Mesenchymal stem cell (in vitro differentiated cells and primary cell): ENCODE data around the gene GRB7.

Experiments used
- DNase-seq: peaks from one replicate; pipeline ENCODE4 v3.0.0-alpha.2; 2013
- H2AFZ ChIP-seq: one replicate; pipeline ENCODE4 v1.6.1; 2013; ENCODE audit warnings: low read depth, mild to moderate bottlenecking, control low read depth, inconsistent platforms, low read length, moderate library complexity
- H2AK5ac ChIP-seq: 2 replicates; pipeline ENCODE4 v1.6.1; 2013; ENCODE audit warnings: low read length, moderate library complexity, mild to moderate bottlenecking, inconsistent platforms; ENCODE audit not compliant: severe bottlenecking
- H2BK120ac ChIP-seq: one replicate; pipeline ENCODE4 v1.6.1; 2013; ENCODE audit warnings: low read depth, mild to moderate bottlenecking, inconsistent platforms, low read length, moderate library complexity
- H2BK12ac ChIP-seq, 2 experiments: one replicate each; pipeline ENCODE4 v1.6.1; 2013; ENCODE audit warnings: inconsistent platforms in 2 of 2, low read length in 2 of 2, mild to moderate bottlenecking in 2 of 2, moderate library complexity in 2 of 2, control low read depth in 1 of 2
- H2BK15ac ChIP-seq: one replicate; pipeline ENCODE4 v1.6.1; 2013; ENCODE audit warnings: mild to moderate bottlenecking, low read depth, inconsistent platforms; ENCODE audit not compliant: poor library complexity, severe bottlenecking
- H2BK5ac ChIP-seq: 2 replicates; pipeline ENCODE4 v1.6.1; 2013; ENCODE audit warnings: low read depth, mild to moderate bottlenecking, low read length, control low read depth, inconsistent platforms; ENCODE audit not compliant: poor library complexity, severe bottlenecking
- H3K14ac ChIP-seq, 2 experiments: one replicate each; pipeline ENCODE4 v1.6.1; 2013; ENCODE audit warnings: inconsistent platforms in 2 of 2, low read length in 2 of 2, control low read depth in 1 of 2, mild to moderate bottlenecking in 1 of 2, moderate library complexity in 1 of 2
- H3K18ac ChIP-seq, 2 experiments: one replicate each; pipeline ENCODE4 v1.6.1; 2013; ENCODE audit warnings: inconsistent platforms in 2 of 2, low read length in 2 of 2, control low read depth in 1 of 2, low read depth in 1 of 2, mild to moderate bottlenecking in 1 of 2
- H3K23ac ChIP-seq, 2 experiments: one replicate each; pipeline ENCODE4 v1.6.1; 2013; ENCODE audit warnings: inconsistent platforms in 2 of 2, low read length in 2 of 2, mild to moderate bottlenecking in 2 of 2, moderate library complexity in 2 of 2, control low read depth in 1 of 2
- H3K27ac ChIP-seq: 2 replicates; pipeline ENCODE4 v1.5.1; 2013; ENCODE audit warnings: mild to moderate bottlenecking, moderate library complexity, low read length, control low read depth, inconsistent platforms; ENCODE audit not compliant: poor library complexity, severe bottlenecking
- H3K27me3 ChIP-seq, 2 experiments: 2 replicates each; pipeline versions ENCODE4 v1.6.1 to v1.7.0; 2013; ENCODE audit warnings: low read length in 2 of 2, mild to moderate bottlenecking in 2 of 2, moderate library complexity in 2 of 2, control low read depth in 1 of 2, inconsistent platforms in 1 of 2; ENCODE audit not compliant: control insufficient read depth in 1 of 2, insufficient read depth in 1 of 2
- H3K36me3 ChIP-seq, 2 experiments: 2 replicates each; pipeline versions ENCODE4 v1.6.1 to v1.7.0; 2013; ENCODE audit warnings: low read length in 2 of 2, control low read depth in 1 of 2, inconsistent platforms in 1 of 2, low read depth in 1 of 2, mild to moderate bottlenecking in 1 of 2; ENCODE audit not compliant: insufficient read depth in 2 of 2, control insufficient read depth in 1 of 2
- H3K4ac ChIP-seq, 2 experiments: one replicate each; pipeline ENCODE4 v1.6.1; 2013; ENCODE audit warnings: inconsistent platforms in 2 of 2, low read length in 2 of 2, mild to moderate bottlenecking in 2 of 2, moderate library complexity in 2 of 2, control low read depth in 1 of 2, low read depth in 1 of 2
- H3K4me1 ChIP-seq: 2 replicates; pipeline ENCODE4 v1.6.1; 2013; ENCODE audit warnings: low read depth, low read length, control low read depth; ENCODE audit not compliant: control insufficient read depth, insufficient read depth
- H3K4me2 ChIP-seq: 2 replicates; pipeline ENCODE4 v1.6.1; 2013; ENCODE audit warnings: low read length, mild to moderate bottlenecking, inconsistent platforms; ENCODE audit not compliant: poor library complexity, severe bottlenecking
- H3K4me3 ChIP-seq, 2 experiments: 2 replicates each; pipeline versions ENCODE4 v1.5.1 to v1.7.0; 2013; ENCODE audit warnings: low read length in 2 of 2, mild to moderate bottlenecking in 2 of 2, control low read depth in 1 of 2, low read depth in 1 of 2; ENCODE audit not compliant: insufficient read depth in 1 of 2
- H3K79me1 ChIP-seq: replicated peaks from 2 replicates; pipeline ENCODE4 v1.6.1; 2013; ENCODE audit warnings: mild to moderate bottlenecking, control low read depth, low read length, inconsistent platforms; ENCODE audit not compliant: poor library complexity, severe bottlenecking
- H3K9ac ChIP-seq: 2 replicates; pipeline ENCODE4 v1.7.0; 2013; ENCODE audit warnings: mild to moderate bottlenecking, low read length, moderate library complexity
- H3K9me3 ChIP-seq: 2 replicates; pipeline ENCODE4 v1.7.0; 2013; ENCODE audit warnings: mild to moderate bottlenecking, low read length; ENCODE audit not compliant: control insufficient read depth
- H4K8ac ChIP-seq: one replicate; pipeline ENCODE4 v1.6.1; 2013; ENCODE audit warnings: inconsistent platforms, mild to moderate bottlenecking, low read length, moderate library complexity
- H4K91ac ChIP-seq: one replicate; pipeline ENCODE4 v1.6.1; 2013; ENCODE audit warnings: mild to moderate bottlenecking, low read length, inconsistent platforms
- WGBS: methylation state at CpG from one replicate; pipeline ENCODE4 v1.1.7; 2013; ENCODE audit warnings: mixed read lengths; 5-methylcytosine and 5-hydroxymethylcytosine counted together

The GRB7 gene

GRCh38 chr17:39714234-39714633, 23.5 kb upstream of the GRB7 start:
- Histone ChIP-seq H2BK12ac (no peak overlapping the region), H3K27ac (no peak overlapping the region), H3K4me2 (no peak overlapping the region), H2BK15ac (no peak overlapping the region), H2AFZ (no peak overlapping the region), H4K91ac (no peak overlapping the region), H2AK5ac (no peak overlapping the region), H3K4me1 (peaks cover 2% of the 10 kb centered on the region), H3K23ac (no peak overlapping the region), H2BK5ac (no peak overlapping the region), H4K8ac (no peak overlapping the region), H3K36me3 (peaks cover 70 to 75% of the 10 kb centered on the region in 2 experiments), H3K27me3 (no peaks in the 10 kb centered on the region), H3K9ac (no peak overlapping the region), H3K9me3 (no peaks in the 10 kb centered on the region), H2BK120ac (no peak overlapping the region), H3K79me1 (peaks cover 31% of the 10 kb centered on the region), H3K18ac (no peak overlapping the region), H3K4me3 (no peak overlapping the region), H3K4ac (no peak overlapping the region), H3K14ac (no peak overlapping the region)
- 98% methylated on average over 3 of the region's 4 CpGs for WGBS
- no peak for DNase-seq

- no peak for DNase-seq
- Histone ChIP-seq H2AFZ (no peak overlapping the region), H2BK15ac (no peak overlapping the region), H3K23ac (no peak overlapping the region), H3K79me1 (peaks cover 25% of the 10 kb centered on the region), H3K27ac (no peak overlapping the region), H2BK120ac (no peak overlapping the region), H4K91ac (no peak overlapping the region), H3K9me3 (no peaks in the 10 kb centered on the region), H4K8ac (no peak overlapping the region), H2BK5ac (no peak overlapping the region), H3K4ac (no peak overlapping the region), H3K27me3 (no peaks in the 10 kb centered on the region), H3K14ac (no peak overlapping the region), H3K18ac (no peak overlapping the region), H3K4me1 (peaks cover 5% of the 10 kb centered on the region), H3K9ac (no peak overlapping the region), H3K36me3 (peaks cover 70 to 73% of the 10 kb centered on the region in 2 experiments), H3K4me2 (no peak overlapping the region), H2AK5ac (no peak overlapping the region), H3K4me3 (no peak overlapping the region), H2BK12ac (no peak overlapping the region)
- 96% methylated on average over 18 of the region's 18 CpGs for WGBS
These were observed 22.2 kb upstream of the GRB7 start for GRCh38 chr17:39715375-39716072.

GRCh38 chr17:39716073-39716818, 21.5 kb upstream of the GRB7 start:
- no peak overlapping the region for H3K18ac ChIP-seq
- H3K23ac ChIP-seq: no peak overlapping the region
- H3K4me1 ChIP-seq: peaks cover 5% of the 10 kb centered on the region
- no peak overlapping the region for H2BK5ac ChIP-seq
- no peaks in the 10 kb centered on the region for H3K27me3 ChIP-seq
- no peaks in the 10 kb centered on the region for H3K9me3 ChIP-seq
- H2BK12ac ChIP-seq: no peak overlapping the region
- no peak overlapping the region for H3K9ac ChIP-seq
- no peak overlapping the region for H3K4me3 ChIP-seq
- H3K14ac ChIP-seq: no peak overlapping the region
- DNase-seq: no peak
- H4K91ac ChIP-seq: no peak overlapping the region
- peak overlapping the region; percentile 18 for H2AK5ac ChIP-seq
- H4K8ac ChIP-seq: no peak overlapping the region
- H2AFZ ChIP-seq: no peak overlapping the region
- peaks cover 25% of the 10 kb centered on the region for H3K79me1 ChIP-seq
- 99% methylated on average over 12 of the region's 15 CpGs for WGBS
- peaks cover 68 to 72% of the 10 kb centered on the region in 2 experiments for H3K36me3 ChIP-seq
- no peak overlapping the region for H2BK120ac ChIP-seq
- H3K27ac ChIP-seq: no peak overlapping the region
- no peak overlapping the region for H3K4ac ChIP-seq
- no peak overlapping the region for H2BK15ac ChIP-seq
- H3K4me2 ChIP-seq: no peak overlapping the region

- Histone ChIP-seq H3K18ac (no peak overlapping the region), H3K36me3 (peaks cover 61 to 67% of the 10 kb centered on the region in 2 experiments), H2BK15ac (no peak overlapping the region), H3K9ac (no peak overlapping the region), H2BK5ac (no peak overlapping the region), H3K14ac (no peak overlapping the region), H3K4me1 (peaks cover 5% of the 10 kb centered on the region), H3K4me3 (no peak overlapping the region), H4K8ac (no peak overlapping the region), H2BK12ac (no peak overlapping the region), H2AFZ (no peak overlapping the region), H3K27me3 (no peaks in the 10 kb centered on the region), H2AK5ac (no peak overlapping the region), H3K4me2 (no peak overlapping the region), H3K27ac (no peak overlapping the region), H3K9me3 (no peaks in the 10 kb centered on the region), H4K91ac (no peak overlapping the region), H2BK120ac (no peak overlapping the region), H3K79me1 (peaks cover 23% of the 10 kb centered on the region), H3K23ac (no peak overlapping the region), H3K4ac (no peak overlapping the region)
- WGBS: 94% methylated on average over 11 of the region's 11 CpGs
- no peak for DNase-seq
These were observed 20.7 kb upstream of the GRB7 start for GRCh38 chr17:39716879-39717536.
